Stimulated activated CD4-positive, alpha-beta T cell treated with anti-CD3 and anti-CD28 coated beads, Interleukin-4, amount 100 ng/mL, for 48 hours (primary cell): ENCODE data around the gene PSMD1.

ENCODE experiments used
- DNase-seq, 2 donors: peaks; one replicate each; pipeline ENCODE4 v3.0.0-alpha.2; 2020; ENCODE audit warnings: low read depth in 2 of 2

PSMD1 gene

GRCh38 chr2:231034291-231034882 lies 22.3 kb upstream of the PSMD1 start:
- no peak for DNase-seq

GRCh38 chr2:231036131-231036530 lies 20.5 kb upstream of the PSMD1 start:
- no peak for DNase-seq

GRCh38 chr2:231036578-231037106 lies 20.0 kb upstream of the PSMD1 start:
- no peak for DNase-seq

- DNase-seq: no peak
Measured at GRCh38 chr2:231037202-231037730, 19.4 kb upstream of the PSMD1 start, which contains the start of gene C2orf72. TSS of gene C2orf72 (plus strand) at chr2:231037523. CDS start at chr2:231037566, 43 bp downstream.

- no peak for DNase-seq
Measured at GRCh38 chr2:231037731-231038482, 18.8 kb upstream of the PSMD1 start.

- no peak for DNase-seq
Measured at GRCh38 chr2:231038483-231039293, 18.0 kb upstream of the PSMD1 start.

- DNase-seq: no peak
Measured at GRCh38 chr2:231039294-231039664, 17.4 kb upstream of the PSMD1 start.

- no peak for DNase-seq
Measured at GRCh38 chr2:231039821-231040364, 16.8 kb upstream of the PSMD1 start.

- DNase-seq: no peak
Measured at GRCh38 chr2:231041061-231041689, 15.5 kb upstream of the PSMD1 start.

- no peak for DNase-seq
Measured at GRCh38 chr2:231043796-231044195, 12.9 kb upstream of the PSMD1 start.

- DNase-seq: no peak
Measured at GRCh38 chr2:231046916-231047273, 9.8 kb upstream of the PSMD1 start.

GRCh38 chr2:231047274-231047922 lies 9.3 kb upstream of the PSMD1 start:
- DNase-seq: no peak

GRCh38 chr2:231047923-231048915 lies 8.4 kb upstream of the PSMD1 start:
- no peak for DNase-seq

- no peak for DNase-seq
Measured at GRCh38 chr2:231049286-231050017, 7.2 kb upstream of the PSMD1 start.

GRCh38 chr2:231050018-231050901 lies 6.4 kb upstream of the PSMD1 start:
- no peak for DNase-seq

GRCh38 chr2:231051116-231051515 lies 5.6 kb upstream of the PSMD1 start:
- DNase-seq: no peak

GRCh38 chr2:231052494-231053451 lies 3.9 kb upstream of the PSMD1 start:
- peak; percentile 72 to 82 for DNase-seq
